AG04449 (cell line): ENCODE results near the gene SRP9.

Source experiments
- CTCF ChIA-PET: fragments of 350-600 bp; formaldehyde crosslinking; extraction: SDS; loops from one replicate; lab custom pipeline; 2021; ENCODE audit warnings: antibody characterized with exemption; lab: Yijun Ruan, JAX
- POLR2A ChIA-PET: fragments of 400-600, 350-600 bp; formaldehyde crosslinking; extraction: SDS; loops from one replicate; lab custom pipeline; 2020; ENCODE audit warnings: antibody characterized with exemption, inconsistent platforms; lab: Yijun Ruan, JAX
- DNase-seq: peaks from one replicate; pipeline ENCODE4 v3.0.0-alpha.2; 2010; ENCODE audit warnings: low read depth, low spot score
- H3K4me3 ChIP-seq: 2 replicates; pipeline ENCODE4 v1.5.1; 2011; ENCODE audit warnings: low read depth, mild to moderate bottlenecking, control low read depth, low read length
- CTCF ChIP-seq: IDR thresholded peaks from one replicate; pipeline ENCODE4 v1.5.1; 2011; ENCODE audit warnings: mild to moderate bottlenecking, moderate library complexity, low read length, control low read depth, inconsistent platforms; ENCODE audit not compliant: insufficient read depth; ENCODE audit errors: missing control alignments

Gene SRP9

GRCh38 chr1:225822655-225823403 lies 45.2 kb downstream of the SRP9 start:
- ChIA-PET POLR2A (no interaction called here), CTCF (interaction anchor here (1.5 kb wide), 1 partner anchor 13 kb away, joined by 3 read pairs; no protein-coding TSS in a partner anchor)
- no peak for TF ChIP-seq CTCF
- no peak overlapping the region for H3K4me3 ChIP-seq
- no peak for DNase-seq

- ChIA-PET POLR2A (no interaction called here), CTCF (no interaction called here)
- no peak for DNase-seq
- H3K4me3 ChIP-seq: no peak overlapping the region
- no peak for TF ChIP-seq CTCF
Measured at GRCh38 chr1:225823811-225824261, 46.2 kb downstream of the SRP9 start.

GRCh38 chr1:225824533-225824941 lies 46.9 kb downstream of the SRP9 start:
- H3K4me3 ChIP-seq: no peak overlapping the region
- POLR2A ChIA-PET: no interaction called here

GRCh38 chr1:225825078-225825477 lies 47.5 kb downstream of the SRP9 start:
- POLR2A ChIA-PET: no interaction called here

More at GRCh38 chr1:225824533-225824941, 46.9 kb downstream of the SRP9 start:
- no peak for DNase-seq
- no peak for TF ChIP-seq CTCF
- CTCF ChIA-PET: no interaction called here

GRCh38 chr1:225825607-225826007 lies 48.0 kb downstream of the SRP9 start:
- no peak overlapping the region for H3K4me3 ChIP-seq
- ChIA-PET POLR2A (no interaction called here), CTCF (interaction anchor here (1.7 kb wide), 1 partner anchor 21 kb away, joined by 4 read pairs; no protein-coding TSS in a partner anchor)
- TF ChIP-seq CTCF: no peak
- DNase-seq: no peak

More at GRCh38 chr1:225825078-225825477, 47.5 kb downstream of the SRP9 start:
- H3K4me3 ChIP-seq: no peak overlapping the region
- no peak for DNase-seq
- CTCF ChIA-PET: no interaction called here
- no peak for TF ChIP-seq CTCF

GRCh38 chr1:225827076-225827475 lies 49.5 kb downstream of the SRP9 start:
- ChIA-PET POLR2A (no interaction called here), CTCF (interaction anchor here (1.4 to 1.7 kb wide), 2 partner anchors 9 to 19 kb away, joined by 3 to 4 read pairs; no protein-coding TSS in a partner anchor)
- DNase-seq: no peak
- no peak overlapping the region for H3K4me3 ChIP-seq
- TF ChIP-seq CTCF: no peak
